Measurements from ENCODE around the gene CA11.

CA11 gene

DNA sequence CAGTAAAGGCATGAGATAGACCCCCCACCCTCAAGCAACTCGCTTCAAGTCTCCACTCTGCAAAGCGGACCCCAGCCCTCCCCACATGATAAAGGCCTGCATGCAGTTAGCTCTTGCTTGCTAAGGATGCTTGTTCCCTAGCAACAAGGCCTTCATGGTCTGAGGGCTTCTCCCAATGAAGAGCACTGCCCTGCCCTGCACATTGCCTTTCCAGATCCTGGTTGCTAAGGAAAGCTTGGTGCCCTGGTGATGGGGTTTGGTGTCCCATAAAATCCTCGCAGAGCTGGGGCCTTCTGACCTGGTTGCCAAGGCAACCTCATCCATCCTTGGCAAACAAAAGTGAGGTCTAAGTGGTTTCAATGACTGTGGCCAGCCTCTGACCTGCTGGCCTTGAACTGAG is 14.8 kb downstream of the CA11 start:
- intact Hi-C loops (cut with DNase I) = no loop called here
- DNase-seq = no peak

DNA sequence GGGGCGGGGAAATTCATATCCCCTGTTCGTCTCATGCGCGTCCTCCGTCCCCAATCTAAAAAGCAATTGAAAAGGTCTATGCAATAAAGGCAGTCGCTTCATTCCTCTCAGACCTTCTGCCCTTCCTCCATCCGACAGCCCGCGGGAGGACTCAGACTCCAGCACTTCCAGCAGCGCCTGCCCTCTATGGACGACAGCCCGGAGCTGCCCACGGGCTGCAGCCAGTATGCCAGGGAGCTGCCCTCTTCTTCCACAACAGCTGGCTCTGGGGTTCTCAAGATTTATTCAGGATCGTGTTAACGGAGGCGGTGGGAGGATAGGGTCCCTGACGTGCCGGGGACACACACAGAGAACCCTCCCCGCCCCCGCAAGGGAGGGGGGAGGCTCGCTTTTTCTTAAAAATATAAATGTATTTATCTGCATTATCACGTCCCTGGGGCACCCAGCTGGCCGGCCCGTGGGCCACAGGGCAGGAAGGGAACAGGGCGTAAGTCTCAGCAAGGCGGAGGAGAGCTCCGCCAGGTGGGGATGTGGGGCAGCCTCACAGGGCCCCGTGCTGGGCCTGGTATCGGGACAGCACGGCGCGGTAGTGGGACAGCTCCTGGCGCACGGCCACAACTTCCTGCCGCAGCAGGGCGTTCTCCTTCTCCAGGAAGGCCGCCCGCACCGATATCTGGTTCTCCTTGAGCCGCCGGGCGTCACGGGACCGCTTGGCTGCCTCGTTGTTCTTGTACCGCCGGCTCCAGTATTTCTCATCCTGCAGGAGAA is 15.5 kb downstream of the CA11 start:
- intact Hi-C loops (cut with DNase I) = no loop called here
- peak in 2 of 10 donors; percentile 86 to 90 for DNase-seq

DNA sequence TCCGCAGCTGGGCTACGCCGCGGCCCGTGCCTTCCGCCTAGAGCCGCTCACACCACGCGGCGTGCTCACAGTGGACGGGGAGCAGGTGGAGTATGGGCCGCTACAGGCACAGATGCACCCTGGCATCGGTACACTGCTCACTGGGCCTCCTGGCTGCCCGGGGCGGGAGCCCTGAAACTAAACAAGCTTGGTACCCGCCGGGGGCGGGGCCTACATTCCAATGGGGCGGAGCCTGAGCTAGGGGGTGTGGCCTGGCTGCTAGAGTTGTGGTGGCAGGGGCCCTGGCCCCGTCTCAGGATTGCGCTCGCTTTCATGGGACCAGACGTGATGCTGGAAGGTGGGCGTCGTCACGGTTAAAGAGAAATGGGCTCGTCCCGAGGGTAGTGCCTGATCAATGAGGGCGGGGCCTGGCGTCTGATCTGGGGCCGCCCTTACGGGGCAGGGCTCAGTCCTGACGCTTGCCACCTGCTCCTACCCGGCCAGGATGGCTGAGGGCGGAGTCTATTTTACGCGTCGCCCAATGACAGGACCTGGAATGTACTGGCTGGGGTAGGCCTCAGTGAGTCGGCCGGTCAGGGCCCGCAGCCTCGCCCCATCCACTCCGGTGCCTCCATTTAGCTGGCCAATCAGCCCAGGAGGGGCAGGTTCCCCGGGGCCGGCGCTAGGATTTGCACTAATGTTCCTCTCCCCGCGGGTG is 16.2 kb downstream of the CA11 start:
- DNase-seq = peak in 5 of 10 donors; percentile 43 to 93 (median 84)
- intact Hi-C loops (cut with DNase I) = no loop called here

DNA sequence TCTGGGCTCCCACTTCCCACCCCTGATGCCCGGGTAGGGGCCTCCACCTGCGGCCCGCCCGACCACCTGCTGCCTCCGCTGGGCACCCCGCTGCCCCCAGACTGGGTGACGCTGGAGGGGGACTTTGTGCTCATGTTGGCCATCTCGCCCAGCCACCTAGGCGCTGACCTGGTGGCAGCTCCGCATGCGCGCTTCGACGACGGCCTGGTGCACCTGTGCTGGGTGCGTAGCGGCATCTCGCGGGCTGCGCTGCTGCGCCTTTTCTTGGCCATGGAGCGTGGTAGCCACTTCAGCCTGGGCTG is 16.7 kb downstream of the CA11 start:
- peak in 1 of 10 donors; percentile 87 for DNase-seq
- intact Hi-C loops (cut with DNase I) = no loop called here

DNA sequence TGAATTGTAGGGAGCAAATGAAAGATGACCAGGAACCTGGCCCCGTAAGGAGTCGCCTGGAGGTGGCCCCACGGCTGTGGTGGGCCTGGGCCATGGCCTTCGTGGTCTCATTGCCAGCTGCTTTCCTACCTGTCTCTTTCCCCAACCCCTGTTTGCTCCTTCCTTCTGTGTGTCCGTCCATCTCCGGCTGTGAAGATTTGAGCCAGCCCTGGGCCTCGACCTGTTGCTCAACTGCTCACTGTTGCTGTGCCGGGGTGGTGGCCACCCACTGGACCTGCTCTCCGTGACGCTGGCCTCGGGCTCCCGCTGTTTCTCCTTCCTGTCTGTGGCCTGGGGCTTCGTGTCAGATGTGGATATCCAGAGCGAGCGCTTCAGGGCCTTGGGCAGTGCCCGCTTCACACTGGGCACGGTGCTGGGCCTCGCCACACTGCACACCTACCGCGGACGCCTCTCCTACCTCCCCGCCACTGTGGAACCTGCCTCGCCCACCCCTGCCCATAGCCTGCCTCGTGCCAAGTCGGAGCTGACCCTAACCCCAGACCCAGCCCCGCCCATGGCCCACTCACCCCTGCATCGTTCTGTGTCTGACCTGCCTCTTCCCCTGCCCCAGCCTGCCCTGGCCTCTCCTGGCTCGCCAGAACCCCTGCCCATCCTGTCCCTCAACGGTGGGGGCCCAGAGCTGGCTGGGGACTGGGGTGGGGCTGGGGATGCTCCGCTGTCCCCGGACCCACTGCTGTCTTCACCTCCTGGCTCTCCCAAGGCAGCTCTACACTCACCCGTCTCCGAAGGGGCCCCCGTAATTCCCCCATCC is 17.3 kb downstream of the CA11 start:
- DNase-seq = peak in 2 of 10 donors; percentile 81 to 86
- intact Hi-C loops (cut with DNase I) = no loop called here

DNA sequence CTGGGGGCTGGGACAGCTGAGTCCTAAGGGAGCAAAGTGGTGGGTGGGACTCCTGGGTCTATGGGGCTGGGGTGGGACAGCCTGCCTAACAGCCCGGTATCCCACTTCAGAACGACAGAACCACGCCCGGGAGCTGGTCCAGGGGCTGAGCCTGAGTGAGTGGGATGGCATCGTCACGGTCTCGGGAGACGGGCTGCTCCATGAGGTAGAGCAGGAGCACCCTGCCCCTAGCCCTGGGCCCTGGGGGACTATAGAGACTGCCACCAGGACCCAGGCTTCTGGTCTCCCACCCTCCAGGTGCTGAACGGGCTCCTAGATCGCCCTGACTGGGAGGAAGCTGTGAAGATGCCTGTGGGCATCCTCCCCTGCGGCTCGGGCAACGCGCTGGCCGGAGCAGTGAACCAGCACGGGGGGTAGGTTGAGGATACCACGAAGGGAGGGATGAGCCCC is 18.1 kb downstream of the CA11 start:
- intact Hi-C loops (cut with DNase I) = no loop called here
- DNase-seq = no peak

DNA sequence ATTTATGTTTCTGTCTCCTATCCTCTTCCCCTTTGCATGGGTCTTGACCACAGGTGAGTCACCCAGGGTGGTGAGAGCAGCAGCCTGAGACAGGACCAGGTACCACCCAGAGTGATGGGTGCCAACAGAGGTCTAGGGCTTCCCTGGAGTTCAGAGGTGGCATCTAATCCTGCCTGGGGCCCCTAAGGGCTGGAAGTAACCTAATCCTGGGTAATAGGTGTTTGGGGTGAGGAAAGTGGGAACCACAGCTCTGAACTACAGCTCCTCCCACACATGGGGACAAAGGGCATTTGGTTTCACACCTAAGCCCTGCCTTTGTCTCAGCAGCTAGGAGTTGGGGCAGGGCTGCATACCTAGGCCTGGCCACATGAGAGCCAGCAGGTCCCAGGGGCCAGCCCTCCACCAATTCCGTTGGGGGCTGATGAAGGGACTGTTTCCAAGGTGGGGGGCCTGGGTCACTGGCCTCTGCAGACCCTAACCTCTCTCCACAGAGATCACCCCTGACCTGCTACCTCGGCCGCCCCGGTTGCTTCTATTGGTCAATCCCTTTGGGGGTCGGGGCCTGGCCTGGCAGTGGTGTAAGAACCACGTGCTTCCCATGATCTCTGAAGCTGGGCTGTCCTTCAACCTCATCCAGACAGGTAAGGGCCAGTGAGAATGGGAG is 18.7 kb downstream of the CA11 start:
- intact Hi-C loops (cut with DNase I) = no loop called here
- DNase-seq = no peak

DNA sequence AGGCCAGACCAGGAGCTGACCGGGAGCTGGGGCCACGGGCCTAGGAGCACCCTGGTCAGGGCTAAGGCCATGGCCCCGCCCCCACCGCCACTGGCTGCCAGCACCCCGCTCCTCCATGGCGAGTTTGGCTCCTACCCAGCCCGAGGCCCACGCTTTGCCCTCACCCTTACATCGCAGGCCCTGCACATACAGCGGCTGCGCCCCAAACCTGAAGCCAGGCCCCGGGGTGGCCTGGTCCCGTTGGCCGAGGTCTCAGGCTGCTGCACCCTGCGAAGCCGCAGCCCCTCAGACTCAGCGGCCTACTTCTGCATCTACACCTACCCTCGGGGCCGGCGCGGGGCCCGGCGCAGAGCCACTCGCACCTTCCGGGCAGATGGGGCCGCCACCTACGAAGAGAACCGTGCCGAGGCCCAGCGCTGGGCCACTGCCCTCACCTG is 20.1 kb downstream of the CA11 start:
- intact Hi-C loops (cut with DNase I) = no loop called here
- DNase-seq = no peak

DNA sequence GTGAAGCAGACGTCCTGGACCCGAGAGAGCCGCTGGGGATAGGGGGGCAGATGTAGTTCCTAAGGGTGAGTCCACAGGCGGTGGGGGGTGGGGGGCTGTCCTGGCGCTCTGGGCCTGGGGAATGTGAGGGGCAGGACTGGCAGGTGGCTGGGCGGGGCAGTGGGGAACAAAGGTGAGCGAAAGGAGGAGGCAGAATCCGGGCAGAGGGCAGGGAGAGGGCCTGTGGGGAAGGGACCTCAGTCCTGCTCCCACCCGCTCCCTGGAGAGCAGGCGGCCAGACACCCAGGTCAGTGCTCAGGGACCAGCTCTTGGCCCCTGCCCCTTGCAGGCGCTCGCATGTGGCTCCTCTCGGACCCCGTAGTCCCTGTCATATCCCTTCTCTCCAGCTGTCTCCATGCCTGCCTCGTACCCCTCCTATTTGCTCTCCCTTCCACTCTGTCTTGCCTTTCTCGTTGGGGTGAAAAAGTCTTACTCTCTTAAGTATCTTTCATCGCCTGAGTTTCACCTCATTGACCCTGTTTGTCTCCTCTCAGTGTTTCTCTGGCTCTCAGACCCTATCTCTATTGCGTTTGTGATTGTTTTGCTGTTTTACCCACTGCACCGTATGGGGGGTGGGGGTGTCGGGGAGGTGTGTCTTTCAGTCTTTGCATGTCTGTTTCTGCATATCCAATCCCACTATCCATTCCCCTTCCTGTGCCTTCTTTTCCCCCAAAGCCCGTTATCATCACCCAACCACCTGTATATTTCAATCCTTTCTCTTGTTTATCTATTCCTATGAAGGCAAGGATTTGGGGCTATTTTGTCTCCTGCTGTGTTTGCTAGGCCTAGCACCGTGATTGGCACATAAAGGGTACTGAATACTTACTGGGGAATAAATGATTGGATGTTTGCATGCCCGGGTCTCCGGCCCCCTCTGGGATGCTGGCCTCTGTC is 20.9 kb downstream of the CA11 start:
- intact Hi-C loops (cut with DNase I) = no loop called here
- no peak for DNase-seq

DNA sequence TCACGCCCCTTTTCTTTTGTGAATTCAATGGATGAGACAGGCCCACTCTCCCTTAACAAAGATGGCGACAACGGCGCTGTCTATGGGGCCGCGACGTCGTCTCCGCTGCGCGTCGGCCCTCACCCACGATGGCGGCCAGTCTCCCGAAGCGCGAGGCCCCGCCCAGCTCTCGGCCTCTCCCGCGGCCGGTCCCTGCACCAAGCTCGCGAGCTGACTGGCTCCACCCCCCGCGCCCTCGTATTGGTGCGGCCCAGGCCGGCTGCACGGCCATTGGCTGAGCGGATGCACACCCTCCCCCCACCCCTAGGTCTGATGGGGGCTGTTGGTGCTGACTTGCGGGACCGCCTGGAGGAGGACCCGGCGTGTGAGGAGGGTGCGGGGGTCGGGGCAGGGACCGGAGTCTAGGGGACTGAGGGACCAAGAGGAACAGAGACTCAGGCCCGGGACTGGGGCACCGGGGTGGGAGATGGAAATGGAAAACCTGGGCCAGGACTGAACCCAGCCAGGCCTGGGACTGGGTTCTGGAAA is 21.9 kb downstream of the CA11 start:
- intact Hi-C loops (cut with DNase I) = no loop called here
- peak; percentile 96 to 100 (median 99) for DNase-seq

DNA sequence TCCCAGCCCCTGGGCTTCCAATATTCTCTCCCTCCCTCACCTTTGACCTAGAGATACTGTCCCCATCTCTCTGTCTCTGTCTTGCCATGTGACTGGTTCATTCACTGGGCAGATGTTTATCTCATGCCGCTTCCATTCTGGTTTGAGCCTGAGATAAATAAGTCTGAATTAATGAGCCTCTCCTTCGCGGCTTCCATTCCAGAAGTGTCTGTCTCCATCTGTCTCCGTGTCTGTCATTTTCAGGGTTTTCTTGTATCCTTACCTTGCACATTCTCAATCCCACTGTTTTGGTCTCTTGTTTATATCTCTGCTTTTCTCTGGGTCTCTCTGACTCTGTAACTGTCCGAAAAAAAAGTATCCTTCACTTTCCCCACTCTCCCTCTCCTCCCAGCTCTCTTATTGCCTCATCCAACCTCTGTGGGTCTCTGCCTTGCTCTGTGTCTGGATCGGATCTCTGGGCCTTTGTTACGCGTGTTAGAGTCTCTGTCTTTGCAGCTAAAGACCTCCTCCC is 22.4 kb downstream of the CA11 start:
- no peak for DNase-seq
- intact Hi-C loops (cut with DNase I) = no loop called here

DNA sequence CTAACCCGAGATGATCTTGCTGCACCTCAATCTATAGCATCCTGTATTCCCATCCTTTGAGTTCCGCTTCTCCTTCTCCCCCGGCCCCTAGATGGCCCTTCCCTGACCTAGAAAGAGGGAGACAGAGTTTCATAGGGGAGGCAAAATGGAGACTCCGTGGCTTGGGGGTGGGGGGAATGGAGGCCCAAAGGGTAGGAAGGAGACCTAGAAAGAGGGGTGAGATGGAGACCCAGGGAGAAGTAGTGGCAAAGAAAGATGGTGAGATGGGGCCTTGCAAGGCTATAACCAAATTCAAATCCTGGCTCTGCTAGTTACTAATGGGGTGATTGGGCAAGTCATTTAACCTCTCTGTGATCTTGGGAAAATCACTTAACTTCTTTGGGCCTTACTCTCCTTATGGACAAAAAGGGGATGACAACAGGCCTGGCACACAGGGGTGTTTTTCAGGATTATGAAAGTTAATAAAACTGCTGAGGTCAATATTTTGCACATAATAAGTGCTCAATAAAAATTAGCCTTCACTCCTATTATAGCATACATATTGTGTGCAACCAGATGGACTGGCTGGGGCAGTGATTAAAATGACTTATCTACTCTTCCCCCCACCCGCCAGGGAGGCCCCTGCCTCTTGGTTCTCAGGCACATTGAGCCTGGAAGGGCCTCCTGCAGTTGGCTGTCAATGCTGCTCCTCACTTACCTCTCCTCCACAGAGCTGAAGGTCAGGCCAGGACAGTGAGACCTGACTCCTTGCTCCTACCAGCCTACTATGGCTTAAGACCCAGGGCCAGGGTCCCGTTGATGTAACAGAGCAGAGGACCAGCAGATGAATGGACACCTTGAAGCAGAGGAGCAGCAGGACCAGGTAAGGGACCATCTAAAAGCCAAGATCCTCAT is 26.0 kb downstream of the CA11 start:
- DNase-seq = no peak
- intact Hi-C loops (cut with DNase I) = no loop called here

DNA sequence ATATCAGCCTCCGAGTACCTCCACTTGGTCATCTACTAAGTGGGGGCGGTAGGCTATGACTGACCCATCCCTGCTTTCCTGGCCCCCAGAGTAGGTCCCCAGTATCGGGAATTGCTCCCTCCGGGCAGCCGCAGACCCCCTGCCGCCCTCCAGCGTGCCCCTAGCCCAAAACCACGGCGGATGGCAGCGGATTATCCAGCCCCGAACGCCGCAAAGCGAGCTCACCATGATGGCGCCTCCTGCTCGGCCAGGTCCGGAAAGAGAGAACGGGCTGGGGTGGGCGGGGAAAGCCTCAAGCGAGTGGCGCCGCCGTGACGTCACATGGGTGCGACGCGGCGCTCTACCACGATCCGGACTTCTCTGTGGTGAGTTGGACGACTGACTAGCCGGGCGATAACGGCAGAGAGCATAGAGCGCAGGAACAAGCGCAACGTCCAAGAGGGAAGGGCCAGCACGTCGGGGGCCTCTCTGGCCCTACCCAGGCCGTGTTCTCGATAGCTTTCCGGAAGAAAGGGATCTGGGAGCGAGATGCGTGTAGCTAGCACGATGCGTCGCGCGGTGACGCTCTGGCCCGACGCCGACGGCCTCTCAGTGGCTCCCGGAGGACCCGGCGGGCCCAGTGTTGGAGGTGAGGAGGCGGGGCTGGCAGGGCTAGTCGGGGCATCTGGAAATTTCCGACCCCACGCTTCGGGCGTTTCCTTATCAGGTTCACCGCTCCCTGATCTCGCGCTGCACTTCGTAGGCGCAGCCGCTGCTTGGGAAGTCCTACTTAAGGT is 26.9 kb downstream of the CA11 start, which contains the start of the genes RPL18 and SPHK2:
Gene RPL18, minus strand, starts transcription at position 263 of the 776 bp plus-strand sequence. Its CDS starts 35 bp downstream, at position 228.
Gene SPHK2, plus strand, starts transcription at position 591 of the 776 bp plus-strand sequence. CDS start 1,009 bp downstream, outside the sequence.
- peak; percentile 94 to 100 (median 98) for DNase-seq
- intact Hi-C loops (cut with DNase I) = no loop called here

DNA sequence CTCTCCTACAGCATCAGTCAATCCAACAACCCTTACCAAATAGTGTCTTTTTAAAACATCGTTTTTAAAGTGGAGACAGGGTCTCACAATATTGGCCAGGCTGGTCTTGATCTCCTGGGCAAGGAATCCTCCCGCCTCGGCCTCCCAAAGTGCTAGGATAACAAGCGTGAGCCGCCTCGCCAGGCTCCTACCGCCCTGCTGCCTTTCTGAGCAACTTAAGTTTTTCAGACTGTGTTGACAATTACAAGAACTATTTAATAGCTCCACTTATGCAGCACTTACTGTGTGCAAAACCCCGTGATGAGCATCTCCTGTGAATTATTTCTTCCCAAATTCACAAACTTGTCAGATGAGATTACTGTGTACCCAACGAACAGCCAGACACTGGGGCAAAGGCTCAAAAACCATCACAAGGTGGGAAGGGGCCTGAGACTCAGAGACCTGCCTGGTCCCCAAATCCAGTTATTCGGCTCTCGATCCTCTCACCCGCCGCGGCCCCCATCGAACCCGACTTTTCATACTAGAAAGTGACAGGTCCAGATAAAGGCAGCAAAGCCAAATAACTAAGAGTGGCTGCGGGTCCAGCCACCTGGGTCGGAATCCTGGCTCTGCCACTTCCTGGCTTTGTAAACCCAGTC is 27.6 kb downstream of the CA11 start:
- intact Hi-C loops (cut with DNase I) = no loop called here
- DNase-seq = peak in 1 of 10 donors; percentile 86

DNA sequence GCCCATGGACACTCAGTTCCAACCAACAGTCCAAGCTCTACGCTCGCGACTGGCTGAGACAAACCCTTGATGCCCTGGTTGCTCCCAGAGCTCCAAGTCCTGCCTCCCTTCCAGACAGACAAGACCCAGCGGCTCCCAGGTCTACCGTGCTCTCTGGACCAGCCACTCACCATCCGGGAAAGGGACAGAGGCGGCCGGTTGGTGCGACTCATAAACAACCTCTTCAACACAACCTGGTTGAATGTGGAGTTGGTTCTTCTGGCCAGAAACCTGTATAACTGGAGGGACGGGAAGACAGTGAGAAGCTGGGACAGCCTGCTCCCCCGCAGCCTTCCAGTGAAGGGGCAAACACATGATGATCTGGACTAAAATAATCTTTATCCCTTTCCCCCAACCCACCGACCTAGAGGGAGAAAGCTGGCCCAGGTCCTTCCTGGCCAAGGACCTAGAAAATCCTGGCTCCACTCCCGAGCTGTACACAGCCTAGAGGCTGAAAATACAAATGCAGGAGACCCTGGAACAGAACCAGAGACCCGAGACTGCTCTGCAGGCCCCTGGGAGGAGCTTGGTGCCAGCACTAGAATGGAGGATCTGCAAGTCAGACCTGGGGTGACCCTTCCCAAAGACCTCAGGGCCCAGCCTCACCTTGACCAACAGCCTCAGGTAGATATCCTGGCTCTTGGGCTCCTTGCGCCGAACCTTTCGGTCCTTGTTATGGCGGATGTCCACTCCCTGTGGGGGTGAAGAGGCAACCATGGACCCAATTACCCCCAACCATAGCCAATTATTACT is 28.6 kb downstream of the CA11 start:
- DNase-seq = no peak
- intact Hi-C loops (cut with DNase I) = no loop called here
